AG04449 (cell line): Measurements from ENCODE around the gene HSDL1.

Experiments
- CTCF ChIA-PET: fragments of 350-600 bp; formaldehyde crosslinking; extraction: SDS; loops from one replicate; lab custom pipeline; 2021; ENCODE audit warnings: antibody characterized with exemption; lab: Yijun Ruan, JAX
- POLR2A ChIA-PET: fragments of 400-600, 350-600 bp; formaldehyde crosslinking; extraction: SDS; loops from one replicate; lab custom pipeline; 2020; ENCODE audit warnings: antibody characterized with exemption, inconsistent platforms; lab: Yijun Ruan, JAX
- DNase-seq: peaks from one replicate; pipeline ENCODE4 v3.0.0-alpha.2; 2010; ENCODE audit warnings: low read depth, low spot score
- H3K4me3 ChIP-seq: 2 replicates; pipeline ENCODE4 v1.5.1; 2011; ENCODE audit warnings: low read depth, mild to moderate bottlenecking, control low read depth, low read length
- TF ChIP-seq, protein P1 (sequence below): IDR thresholded peaks from one replicate; pipeline ENCODE4 v1.5.1; 2011; ENCODE audit warnings: mild to moderate bottlenecking, moderate library complexity, low read length, control low read depth, inconsistent platforms; ENCODE audit not compliant: insufficient read depth; ENCODE audit errors: missing control alignments

The HSDL1 gene

DNA sequence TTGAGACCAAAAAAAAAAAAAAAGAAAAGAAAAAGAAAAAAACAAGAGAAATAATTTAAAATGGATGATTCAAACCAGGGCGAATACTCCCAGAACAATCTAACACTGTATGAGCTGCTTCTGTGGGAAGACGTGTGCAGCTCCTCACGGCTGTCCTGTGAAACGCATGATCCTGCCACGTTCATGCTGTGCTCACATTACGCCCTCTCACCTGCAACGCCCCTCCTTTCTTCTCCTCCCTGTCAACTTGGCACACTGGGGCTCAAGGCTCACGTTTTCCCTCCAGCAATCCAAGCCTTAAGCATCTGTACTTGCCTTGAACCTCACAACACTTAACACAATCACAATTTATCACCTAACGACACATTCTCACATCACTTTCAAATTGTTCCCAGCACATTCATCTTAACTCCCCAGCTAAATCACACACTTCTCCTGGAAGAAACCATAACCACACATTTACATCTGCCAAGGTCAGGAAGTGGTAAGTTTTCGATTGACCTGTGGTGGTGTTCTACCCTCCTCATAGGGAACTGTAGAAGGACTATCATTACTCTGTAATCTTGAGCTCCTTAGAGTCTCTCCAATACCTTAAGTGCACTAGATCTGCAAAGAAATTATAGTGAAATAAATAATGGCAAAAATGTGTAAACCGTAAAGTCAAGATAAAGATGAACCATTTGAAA lies 57.4 kb downstream of the HSDL1 start:
- no peak for DNase-seq
- H3K4me3 ChIP-seq, result no peak overlapping the region
- ChIA-PET POLR2A (no interaction called here), CTCF (interaction anchor here (2.1 to 14.6 kb wide), 6 partner anchors 10 to 99 kb away, joined by 4 to 295 read pairs (median 32); partner anchors contain the start of gene TAF1C)
- TF ChIP-seq, protein P1, sequence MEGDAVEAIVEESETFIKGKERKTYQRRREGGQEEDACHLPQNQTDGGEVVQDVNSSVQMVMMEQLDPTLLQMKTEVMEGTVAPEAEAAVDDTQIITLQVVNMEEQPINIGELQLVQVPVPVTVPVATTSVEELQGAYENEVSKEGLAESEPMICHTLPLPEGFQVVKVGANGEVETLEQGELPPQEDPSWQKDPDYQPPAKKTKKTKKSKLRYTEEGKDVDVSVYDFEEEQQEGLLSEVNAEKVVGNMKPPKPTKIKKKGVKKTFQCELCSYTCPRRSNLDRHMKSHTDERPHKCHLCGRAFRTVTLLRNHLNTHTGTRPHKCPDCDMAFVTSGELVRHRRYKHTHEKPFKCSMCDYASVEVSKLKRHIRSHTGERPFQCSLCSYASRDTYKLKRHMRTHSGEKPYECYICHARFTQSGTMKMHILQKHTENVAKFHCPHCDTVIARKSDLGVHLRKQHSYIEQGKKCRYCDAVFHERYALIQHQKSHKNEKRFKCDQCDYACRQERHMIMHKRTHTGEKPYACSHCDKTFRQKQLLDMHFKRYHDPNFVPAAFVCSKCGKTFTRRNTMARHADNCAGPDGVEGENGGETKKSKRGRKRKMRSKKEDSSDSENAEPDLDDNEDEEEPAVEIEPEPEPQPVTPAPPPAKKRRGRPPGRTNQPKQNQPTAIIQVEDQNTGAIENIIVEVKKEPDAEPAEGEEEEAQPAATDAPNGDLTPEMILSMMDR, result no peak

DNA sequence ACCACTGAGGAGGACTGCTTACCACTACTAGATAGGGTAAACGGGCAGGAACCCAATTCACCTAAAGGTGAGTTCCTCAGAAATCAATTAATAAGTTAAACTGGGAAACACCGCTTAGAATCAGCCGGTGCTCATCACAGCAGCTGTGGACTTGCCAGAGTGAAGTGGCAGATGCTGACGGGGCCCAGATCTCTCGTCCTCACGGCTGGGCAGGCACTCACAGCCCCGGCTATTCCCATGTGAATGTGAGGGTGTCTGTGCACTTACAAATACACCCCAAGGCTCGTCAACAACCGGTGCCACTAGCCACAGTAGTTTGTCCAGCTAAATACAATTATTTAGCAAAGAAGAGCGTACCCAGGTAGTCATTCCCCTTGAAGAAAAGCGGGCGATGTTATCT lies 58.0 kb downstream of the HSDL1 start:
- DNase-seq, result no peak
- ChIA-PET CTCF (interaction anchor here (1.5 to 14.6 kb wide), 7 partner anchors 10 to 100 kb away, joined by 4 to 295 read pairs (median 12); partner anchors contain the start of gene TAF1C), POLR2A (no interaction called here)
- H3K4me3 ChIP-seq, result no peak overlapping the region
- TF ChIP-seq, protein P1, result no peak

DNA sequence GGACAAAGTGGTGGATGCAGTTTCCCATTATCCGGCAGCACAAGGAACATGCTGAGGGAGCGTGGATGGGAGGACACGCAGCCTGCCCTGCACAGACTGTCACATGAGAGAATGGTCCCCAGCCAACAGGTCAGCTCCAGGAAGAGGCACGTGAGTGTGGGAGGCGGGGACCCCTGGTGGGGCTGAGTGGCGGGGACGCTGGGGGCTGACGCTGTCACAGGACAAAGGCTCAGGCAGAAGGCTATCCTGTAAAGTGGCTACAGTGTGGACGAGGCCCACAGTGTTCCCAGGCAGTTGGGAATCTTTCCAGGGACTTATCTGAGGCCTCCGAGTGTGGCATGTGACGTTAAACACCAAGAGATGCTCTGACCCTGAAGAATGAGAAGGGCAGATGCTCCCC lies 58.6 kb downstream of the HSDL1 start:
- H3K4me3 ChIP-seq, result no peak overlapping the region
- ChIA-PET POLR2A (no interaction called here), CTCF (interaction anchor here (0.9 to 14.6 kb wide), 10 partner anchors 9 to 397 kb away, joined by 3 to 295 read pairs (median 9); partner anchors contain the start of gene TAF1C)
- TF ChIP-seq, protein P1, result no peak
- DNase-seq, result no peak

DNA sequence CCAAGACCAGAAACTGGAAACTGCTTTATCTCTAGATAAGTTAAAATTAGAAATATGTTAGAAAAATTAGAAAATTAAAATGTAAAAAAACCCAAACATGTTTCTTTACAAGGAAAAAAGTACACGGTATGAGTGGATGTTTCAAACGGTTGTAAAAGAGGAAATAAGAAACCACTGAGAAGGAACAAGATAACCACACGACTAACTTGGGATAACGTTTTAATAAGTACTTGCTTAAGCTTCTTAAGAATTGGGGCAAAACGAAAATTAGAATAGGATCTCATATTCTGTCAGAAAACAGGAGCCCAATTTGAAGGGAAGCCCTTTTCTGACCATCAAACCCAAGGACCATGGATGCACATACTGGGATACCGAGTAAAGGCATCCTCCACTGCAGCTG lies 59.2 kb downstream of the HSDL1 start:
- H3K4me3 ChIP-seq, result no peak overlapping the region
- ChIA-PET POLR2A (no interaction called here), CTCF (interaction anchor here (0.9 to 14.6 kb wide), 18 partner anchors 8 to 397 kb away, joined by 3 to 295 read pairs (median 6); partner anchors contain the start of genes MBTPS1 and TAF1C)
- no peak for DNase-seq
- TF ChIP-seq, protein P1, result no peak

DNA sequence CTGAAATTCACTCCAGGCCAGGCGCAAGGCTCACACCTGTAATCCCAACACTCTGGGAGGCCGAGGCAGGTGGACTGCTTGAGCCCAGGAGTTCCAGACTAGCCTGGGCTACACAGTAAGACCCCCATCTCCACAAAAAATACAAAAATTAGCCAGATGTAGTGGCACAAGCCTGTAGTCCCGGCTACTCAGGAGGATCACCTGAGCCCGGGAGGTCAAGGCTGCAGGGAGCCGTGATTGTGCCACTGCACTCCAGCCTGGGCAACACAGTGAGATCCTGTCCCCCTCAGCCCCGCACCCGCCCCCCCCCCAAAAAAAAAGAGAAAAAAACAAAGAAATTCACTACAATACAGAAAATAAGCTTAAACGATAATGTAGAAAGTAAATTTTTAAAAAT lies 59.7 kb downstream of the HSDL1 start:
- ChIA-PET CTCF (interaction anchor here (0.8 to 14.6 kb wide), 29 partner anchors 10 to 398 kb away, joined by 3 to 295 read pairs (median 4); partner anchors contain the start of genes KCNG4, MBTPS1, OSGIN1 and TAF1C), POLR2A (no interaction called here)
- H3K4me3 ChIP-seq, result no peak overlapping the region
- TF ChIP-seq, protein P1, result no peak
- no peak for DNase-seq

DNA sequence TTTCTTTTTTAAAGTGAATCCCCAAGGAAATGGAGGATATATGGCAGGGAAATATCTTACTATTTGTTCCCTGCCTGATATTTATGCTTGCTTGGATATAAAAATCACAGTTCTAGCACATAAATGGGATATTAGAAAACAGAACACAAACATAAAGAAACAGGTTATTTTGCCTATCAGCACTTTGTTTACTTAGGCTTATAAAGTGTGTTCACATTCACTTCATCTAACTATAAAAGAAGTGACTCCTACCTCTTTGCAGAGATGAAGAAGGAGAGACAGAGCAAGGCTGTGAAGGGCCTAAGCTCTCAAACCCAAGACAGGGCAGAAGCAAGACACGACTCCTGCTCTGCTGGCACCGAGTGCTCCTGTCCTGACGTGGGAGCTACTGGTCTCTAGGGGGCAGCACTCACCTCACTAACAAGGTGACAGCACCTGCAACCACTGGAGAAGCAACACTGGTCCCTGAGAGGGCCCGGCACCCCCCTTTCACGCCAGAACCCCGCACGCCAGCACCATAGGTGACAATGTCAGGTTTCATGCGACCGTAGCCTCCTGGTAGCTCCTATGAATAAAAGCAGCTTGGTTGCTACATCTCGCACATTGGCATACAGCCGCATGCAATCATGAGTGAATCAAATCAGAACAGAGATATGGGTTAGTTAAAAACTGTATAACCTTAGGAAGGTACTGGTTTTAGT lies 60.3 kb downstream of the HSDL1 start:
- ChIA-PET POLR2A (no interaction called here), CTCF (interaction anchor here (0.7 to 14.6 kb wide), 33 partner anchors 8 to 394 kb away, joined by 3 to 295 read pairs (median 4); partner anchors contain the start of genes KCNG4, MBTPS1, OSGIN1 and TAF1C)
- DNase-seq, result no peak
- TF ChIP-seq, protein P1, result peak; percentile 88
- no peak overlapping the region for H3K4me3 ChIP-seq
